ENCODE results near the gene TTC13.

The TTC13 gene

GRCh38 chr1:230865062-230865817 lies 113.4 kb downstream of the TTC13 start:
- TF ChIP-seq CTCF (IDR thresholded peaks at IDR 0.05; ENCODE audit: control insufficient read depth, extremely low read depth, insufficient read depth), result no peak
- H3K4me3 ChIP-seq (ENCODE audit: low read depth, low read length), result no peak overlapping the region
- no peak for DNase-seq (ENCODE audit: low read depth)

- no peak overlapping the region for H3K4me3 ChIP-seq (ENCODE audit: low read depth, low read length)
- TF ChIP-seq CTCF (IDR thresholded peaks at IDR 0.05; ENCODE audit: control insufficient read depth, extremely low read depth, insufficient read depth), result no peak
- DNase-seq (ENCODE audit: low read depth), result no peak
Measured at GRCh38 chr1:230864441-230864840, 114.2 kb downstream of the TTC13 start.

DNA sequence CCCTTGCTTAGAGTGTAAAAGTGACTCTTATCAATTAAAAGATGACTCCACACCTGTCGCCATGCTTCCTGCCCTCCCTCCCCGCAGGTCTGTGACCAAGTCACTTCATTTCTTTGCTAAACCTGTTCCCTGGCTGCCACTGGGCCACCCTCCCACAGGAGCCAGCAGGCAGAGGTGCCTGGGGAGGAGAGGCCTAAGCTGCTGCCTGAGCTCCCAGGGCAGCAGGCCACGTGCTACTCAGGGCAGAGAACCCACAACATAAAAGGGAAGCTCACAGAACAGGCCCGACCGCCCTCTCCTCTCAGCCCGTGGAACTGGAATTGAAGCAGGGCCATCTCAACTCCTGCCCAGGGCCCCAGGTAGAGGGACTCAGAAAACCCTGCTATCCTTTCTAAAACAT lies 115.2 kb downstream of the TTC13 start:
- no peak for TF ChIP-seq CTCF (IDR thresholded peaks at IDR 0.05; ENCODE audit: control insufficient read depth, extremely low read depth, insufficient read depth)
- H3K4me3 ChIP-seq (ENCODE audit: low read depth, low read length), result no peak overlapping the region
- peak; percentile 93 for DNase-seq (ENCODE audit: low read depth)

DNA sequence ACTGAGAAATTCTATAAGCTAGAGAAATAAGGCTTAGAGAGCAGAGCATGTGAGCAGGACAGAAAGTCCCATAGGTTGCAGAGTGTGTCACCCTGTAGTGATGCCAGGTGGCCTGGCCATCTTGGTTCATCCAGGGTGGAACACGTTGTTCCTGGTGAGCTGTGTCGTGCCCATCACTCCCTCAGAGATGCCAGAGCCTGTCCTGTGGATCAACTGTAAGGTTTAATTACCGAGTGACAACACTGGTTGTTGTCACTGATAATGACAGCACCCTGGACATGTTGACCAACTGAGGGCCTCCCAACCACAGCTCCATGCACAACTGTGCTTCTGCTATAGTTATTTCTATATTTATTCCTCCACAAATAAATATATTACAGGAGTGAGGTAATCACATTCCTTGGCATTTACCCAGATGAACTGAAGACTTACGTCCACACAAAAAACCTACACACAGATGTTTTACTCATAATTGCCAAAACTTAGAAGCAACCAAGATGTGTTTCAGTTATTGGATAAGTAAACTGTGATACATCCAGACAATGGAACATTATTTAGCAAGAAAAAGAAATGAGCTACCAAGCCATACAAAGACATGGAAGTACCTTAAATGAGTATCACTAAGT lies 116.6 kb downstream of the TTC13 start:
- TF ChIP-seq CTCF (IDR thresholded peaks at IDR 0.05; ENCODE audit: control insufficient read depth, extremely low read depth, insufficient read depth), result no peak
- H3K4me3 ChIP-seq (ENCODE audit: low read depth, low read length), result no peak overlapping the region
- DNase-seq (ENCODE audit: low read depth), result no peak

- DNase-seq (ENCODE audit: low read depth), result no peak
- no peak overlapping the region for H3K4me3 ChIP-seq (ENCODE audit: low read depth, low read length)
- TF ChIP-seq CTCF (IDR thresholded peaks at IDR 0.05; ENCODE audit: control insufficient read depth, extremely low read depth, insufficient read depth), result no peak
Measured at GRCh38 chr1:230861489-230861888, 117.2 kb downstream of the TTC13 start.

DNA sequence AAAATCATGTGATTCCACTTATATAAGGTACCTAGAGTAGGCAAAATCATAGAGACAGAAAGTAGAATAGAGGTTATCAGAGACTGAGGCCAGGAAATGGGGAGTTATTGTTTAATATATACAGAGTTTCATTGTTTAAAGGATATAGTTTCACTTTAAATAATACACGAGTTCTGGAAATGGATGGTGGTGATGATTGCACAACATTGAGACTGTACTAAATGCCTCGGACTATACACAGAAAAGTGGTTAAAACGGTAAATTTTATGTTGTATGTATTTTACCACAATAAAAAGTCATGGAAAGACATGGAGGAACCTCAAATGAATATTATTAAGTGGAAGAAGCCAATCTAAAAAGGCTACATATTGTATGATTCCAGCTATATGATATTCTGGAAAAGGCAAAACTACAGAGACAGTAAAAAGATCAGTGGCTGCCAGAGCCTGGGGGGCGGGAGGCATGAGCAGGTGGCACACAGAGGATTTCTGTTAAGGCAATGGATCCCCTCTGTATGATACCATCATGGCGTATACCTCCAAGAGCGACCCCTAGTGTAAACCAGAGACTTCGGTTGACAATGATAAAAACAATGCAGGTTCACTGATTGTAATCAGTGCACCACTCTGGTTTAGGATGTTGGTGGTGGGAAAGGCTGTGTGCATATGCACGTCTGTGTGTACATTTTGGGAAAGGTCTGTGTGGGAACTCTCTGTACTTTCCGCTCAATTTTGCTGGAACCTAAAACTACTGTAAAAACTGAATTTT lies 117.9 kb downstream of the TTC13 start:
- TF ChIP-seq CTCF (IDR thresholded peaks at IDR 0.05; ENCODE audit: control insufficient read depth, extremely low read depth, insufficient read depth), result no peak
- no peak overlapping the region for H3K4me3 ChIP-seq (ENCODE audit: low read depth, low read length)
- no peak for DNase-seq (ENCODE audit: low read depth)

All from LNCaP clone FGC (cell line).